Measurements from ENCODE around the gene OSM.

The OSM gene

GRCh38 chr22:30286813-30287647 is 20.4 kb upstream of the OSM start:
- H3K27ac ChIP-seq: no peak overlapping the region
- DNase-seq (ENCODE audit: low read depth, low spot score): no peak

- no peak for DNase-seq (ENCODE audit: low read depth, low spot score)
- no peak overlapping the region for H3K27ac ChIP-seq
Observed at GRCh38 chr22:30286331-30286730, 19.7 kb upstream of the OSM start.

DNA sequence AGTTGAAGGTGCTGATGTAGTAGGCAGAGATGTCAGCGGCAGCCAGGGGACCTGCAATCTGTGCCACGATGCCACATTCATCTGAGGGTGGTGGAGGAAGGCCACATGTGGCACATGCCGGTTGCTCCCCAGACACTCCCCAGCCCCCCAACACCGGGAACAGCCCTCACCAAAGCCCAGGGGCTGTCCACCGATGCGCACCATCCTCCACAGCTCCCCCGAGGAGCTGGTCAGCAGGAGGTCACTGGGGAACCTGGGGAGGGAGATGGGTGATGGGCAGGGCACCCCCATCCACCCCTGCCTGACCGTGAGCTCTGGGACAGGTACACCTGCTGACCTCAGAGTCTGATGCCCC is 19.2 kb upstream of the OSM start:
- DNase-seq (ENCODE audit: low read depth, low spot score): no peak
- H3K27ac ChIP-seq: no peak overlapping the region

- H3K27ac ChIP-seq: no peak overlapping the region
- no peak for DNase-seq (ENCODE audit: low read depth, low spot score)
Observed at GRCh38 chr22:30285176-30285845, 18.7 kb upstream of the OSM start.

GRCh38 chr22:30284666-30285065 is 18.0 kb upstream of the OSM start:
- H3K27ac ChIP-seq: no peak overlapping the region
- DNase-seq (ENCODE audit: low read depth, low spot score): no peak

DNA sequence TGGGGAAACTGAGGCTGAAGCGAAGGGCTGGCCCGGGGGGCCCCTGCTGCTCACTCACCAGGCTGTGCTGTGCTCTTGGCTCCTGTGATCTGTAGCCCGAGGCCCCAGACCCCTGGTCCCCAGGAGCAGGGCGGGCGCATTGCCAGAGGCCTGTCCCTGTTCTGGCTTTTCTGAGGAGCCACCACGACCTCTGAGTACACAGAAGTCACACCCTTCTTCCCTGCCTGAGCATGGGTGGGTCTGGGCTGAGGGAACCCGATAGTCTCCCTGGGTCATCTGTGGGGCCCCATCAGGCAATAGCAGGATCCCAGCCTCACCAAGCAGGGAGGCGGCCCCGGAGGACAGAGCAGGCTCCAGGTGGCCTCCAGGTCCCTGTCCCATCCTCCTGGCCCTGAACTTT is 17.5 kb upstream of the OSM start:
- DNase-seq (ENCODE audit: low read depth, low spot score): no peak
- no peak overlapping the region for H3K27ac ChIP-seq

- no peak overlapping the region for H3K27ac ChIP-seq
- no peak for DNase-seq (ENCODE audit: low read depth, low spot score)
Observed at GRCh38 chr22:30283342-30283741, 16.7 kb upstream of the OSM start.

DNA sequence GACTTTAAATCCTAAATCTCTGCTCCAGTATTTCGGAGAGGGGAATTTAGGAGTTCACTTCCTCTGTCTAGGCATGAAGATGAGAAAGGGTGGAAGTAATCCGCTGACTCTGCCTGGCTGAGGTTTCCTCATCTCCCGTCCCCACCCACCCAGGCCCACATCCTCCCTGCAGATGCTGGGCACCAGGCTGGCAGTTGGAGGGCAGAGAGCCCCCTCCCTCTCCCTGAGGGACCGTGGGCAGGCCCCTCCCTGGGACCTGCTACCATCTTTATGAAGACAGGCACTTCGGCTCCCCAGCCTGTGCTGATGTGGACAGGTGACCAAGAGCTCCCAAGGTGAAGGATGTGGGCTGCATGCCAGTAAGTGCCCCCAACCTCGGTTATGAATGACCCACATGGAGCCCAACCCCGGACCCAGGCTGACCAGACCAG is 16.0 kb upstream of the OSM start:
- no peak overlapping the region for H3K27ac ChIP-seq
- no peak for DNase-seq (ENCODE audit: low read depth, low spot score)

GRCh38 chr22:30280505-30280904 is 13.9 kb upstream of the OSM start:
- DNase-seq (ENCODE audit: low read depth, low spot score): no peak

GRCh38 chr22:30279932-30280331 is 13.3 kb upstream of the OSM start:
- no peak overlapping the region for H3K27ac ChIP-seq
- no peak for DNase-seq (ENCODE audit: low read depth, low spot score)

More at GRCh38 chr22:30280505-30280904, 13.9 kb upstream of the OSM start:
- H3K27ac ChIP-seq: no peak overlapping the region

GRCh38 chr22:30279046-30279788 is 12.6 kb upstream of the OSM start:
- no peak for DNase-seq (ENCODE audit: low read depth, low spot score)
- no peak overlapping the region for H3K27ac ChIP-seq

GRCh38 chr22:30277547-30278344 is 11.1 kb upstream of the OSM start:
- DNase-seq (ENCODE audit: low read depth, low spot score): no peak
- H3K27ac ChIP-seq: no peak overlapping the region

DNA sequence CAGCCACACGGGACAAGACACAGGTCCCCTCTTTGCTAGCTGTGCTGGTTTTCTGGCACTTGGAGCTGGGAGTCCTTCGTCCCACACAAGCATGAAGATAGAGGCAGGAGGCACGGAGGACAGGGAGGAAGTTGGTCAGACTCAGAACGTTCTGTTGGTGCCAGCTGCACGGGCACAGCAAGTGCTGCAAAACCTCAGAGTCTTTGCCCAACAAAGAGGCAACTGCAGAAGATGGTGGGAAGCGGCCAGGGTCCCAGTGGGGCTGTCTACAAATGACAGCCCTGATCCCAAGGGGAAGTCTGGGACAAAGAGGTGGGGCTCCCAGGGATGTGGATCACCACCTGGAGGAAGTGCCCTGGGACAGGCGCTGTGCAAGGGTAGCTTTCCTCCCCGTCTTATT is 9.4 kb upstream of the OSM start:
- no peak overlapping the region for H3K27ac ChIP-seq
- DNase-seq (ENCODE audit: low read depth, low spot score): no peak

DNA sequence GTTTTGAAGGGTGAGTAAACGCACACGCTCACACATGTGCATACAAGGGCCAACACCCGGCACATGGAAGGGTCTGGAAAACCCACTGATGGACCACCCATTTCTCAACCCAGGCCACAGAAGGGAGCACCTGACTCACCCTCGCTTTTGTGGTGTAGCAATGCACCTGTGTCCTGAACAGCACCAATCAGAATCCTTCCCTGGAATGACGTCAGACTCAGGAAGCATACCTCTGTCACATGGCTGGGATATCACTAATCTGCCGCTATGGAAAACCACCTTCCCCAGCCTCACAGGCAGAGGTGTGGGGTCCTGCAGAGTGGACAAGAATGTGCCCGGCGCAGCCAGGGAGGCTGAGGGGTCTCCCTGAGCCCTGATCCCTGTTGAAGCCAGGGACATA is 9.0 kb upstream of the OSM start:
- DNase-seq (ENCODE audit: low read depth, low spot score): no peak
- H3K27ac ChIP-seq: no peak overlapping the region

- DNase-seq (ENCODE audit: low read depth, low spot score): no peak
- no peak overlapping the region for H3K27ac ChIP-seq
Observed at GRCh38 chr22:30274437-30274812, 7.8 kb upstream of the OSM start.

DNA sequence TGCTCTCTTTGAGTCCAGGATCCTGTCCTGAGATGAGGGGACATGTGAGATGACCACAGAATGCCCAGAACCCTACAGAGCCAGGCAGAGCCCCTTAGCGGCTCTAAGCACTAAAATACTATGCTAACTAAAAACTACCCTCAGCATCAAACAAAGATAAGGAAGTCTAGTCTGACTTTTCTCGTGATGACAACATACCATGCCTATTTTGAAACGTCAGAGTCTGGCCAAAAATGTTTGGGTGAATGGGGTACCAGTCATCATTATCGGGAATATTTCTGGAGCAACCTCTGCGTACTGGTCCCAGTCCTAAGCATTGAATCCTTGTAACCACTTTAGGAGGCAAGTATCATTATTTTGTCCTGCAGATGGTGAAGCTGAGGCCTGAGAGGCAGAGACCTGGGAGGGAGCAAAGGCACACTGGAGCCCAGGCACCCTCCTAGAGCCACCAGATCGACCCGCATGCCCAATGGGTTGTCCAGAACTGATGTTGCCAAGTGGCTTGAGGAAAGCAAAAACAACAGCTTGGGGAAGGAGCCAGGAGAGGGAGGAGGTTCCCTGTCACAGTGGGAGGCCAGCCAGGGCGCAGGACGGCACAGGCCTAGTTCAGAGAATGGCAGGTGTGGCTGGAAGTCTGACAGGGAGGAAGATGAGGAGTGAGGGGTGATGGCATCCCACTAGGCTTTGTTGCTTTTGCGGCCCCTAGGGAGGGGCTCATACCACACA is 7.2 kb upstream of the OSM start:
- no peak overlapping the region for H3K27ac ChIP-seq
- no peak for DNase-seq (ENCODE audit: low read depth, low spot score)

DNA sequence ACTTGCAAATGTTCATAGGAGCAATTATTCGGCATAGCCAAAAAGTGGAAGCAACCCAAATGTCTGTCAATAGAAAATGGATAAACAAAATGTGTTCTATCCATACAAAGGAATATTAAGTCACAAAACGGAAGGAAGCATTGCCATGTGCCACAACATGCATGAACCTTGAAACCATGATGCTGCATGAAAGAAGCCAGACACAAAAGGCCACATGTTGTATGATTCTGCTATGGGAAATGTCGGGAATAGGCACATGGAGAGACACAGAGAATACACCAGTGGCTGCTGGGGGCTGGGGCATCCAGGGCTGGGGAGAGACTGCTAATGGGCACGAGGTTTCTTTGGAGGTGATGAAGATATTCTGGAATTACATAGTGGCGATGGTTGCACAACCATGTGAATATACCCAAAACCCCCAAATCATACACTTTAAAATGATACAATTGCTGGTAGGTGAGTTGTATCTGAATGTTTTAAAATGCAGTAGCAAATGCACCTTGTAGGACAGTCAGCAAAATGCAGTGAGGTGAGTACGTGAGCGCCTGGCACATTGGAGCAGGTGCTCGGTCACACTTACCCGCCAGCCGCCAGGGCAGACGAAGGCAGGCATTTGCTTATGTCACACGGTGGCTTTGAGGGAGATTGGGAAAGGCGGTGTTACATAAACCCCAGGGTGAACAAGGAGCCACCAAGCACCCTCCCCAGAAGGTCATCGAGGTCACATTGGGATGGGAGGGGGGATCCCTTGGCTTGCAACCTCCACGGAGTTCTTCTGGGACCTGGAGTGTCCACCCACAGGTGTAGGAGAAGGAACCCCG is 6.3 kb upstream of the OSM start:
- H3K27ac ChIP-seq: no peak overlapping the region
- no peak for DNase-seq (ENCODE audit: low read depth, low spot score)

- H3K27ac ChIP-seq: no peak overlapping the region
- no peak for DNase-seq (ENCODE audit: low read depth, low spot score)
Observed at GRCh38 chr22:30270832-30271231, 4.2 kb upstream of the OSM start.

DNA sequence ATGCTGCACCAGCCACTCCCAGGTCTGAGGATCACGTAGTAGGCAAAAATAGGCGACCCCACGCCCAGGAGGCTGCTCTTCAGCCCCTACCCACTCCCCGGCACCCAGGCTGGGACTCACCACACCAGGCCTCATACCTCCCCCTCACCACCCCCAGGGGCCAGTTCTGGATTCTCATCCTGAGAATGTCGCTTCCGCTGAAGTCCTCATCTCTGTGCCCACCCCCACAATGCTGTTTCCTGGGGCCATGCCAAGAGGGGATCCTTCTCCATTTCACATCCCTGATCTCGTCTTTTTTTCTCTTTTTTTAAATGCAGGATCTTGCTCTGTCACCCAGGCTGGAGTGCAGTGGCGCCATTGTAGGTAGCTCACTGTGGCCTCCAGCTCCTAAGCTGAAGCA is 1.7 kb upstream of the OSM start:
- H3K27ac ChIP-seq: no peak overlapping the region
- no peak for DNase-seq (ENCODE audit: low read depth, low spot score)
